Heart left ventricle (tissue), 13 donors: ENCODE results near the gene ALPG.

Experiments
- CTCF ChIP-seq, 12 donors: fragments of 200-600 bp; sonication (generic) in 4 of 12; IDR thresholded peaks; one replicate each; pipeline versions ENCODE4 v1.5.0 to v1.8.0; 2018 to 2022; ENCODE audit warnings: antibody characterized with exemption in 12 of 12, mild to moderate bottlenecking in 5 of 12
- POLR2A ChIP-seq, 2 donors: fragments of 450-650 bp; IDR thresholded peaks; one replicate each; pipeline ENCODE4 v1.6.1; 2017; ENCODE audit warnings: antibody characterized with exemption in 2 of 2, mild to moderate bottlenecking in 2 of 2, moderate library complexity in 2 of 2
- donor health status: ischemic (EF 13 %, LVEDD 7.1; RV severe dilation, severe dysfunction).
- donor health status: DM: no; HTN: yes; CAD: no.
- donor health status: DM: no; HTN: no; CAD: no.
- donor health status: ischemic (EF 25% LVEDD 6.9; RV normal size, moderate dysfunction).
- donor health status: ischemic (EF 25% LVEDD 5.7; RV mildly dilated, moderate dysfunction).
- donor health status: ischemic (EF 35%, LVEDD 5.7; RV mildly dilated, moderate dysfunction).
- donor health status: nonischemic (EF 11% LVEDD 7.7; RV severe dilation, severe dysfunction).
- donor health status: DM: yes; HTN: yes; CAD: no.
- donor health status: PGD.
- donor health status: ischemic (EF 29% LVEDD 5.4; RV normal size, mild dysfunction).
- donor health status: nonischemic (EF 23%, LVEDD 6.1; RV moderate dilation, normal function).

- TF ChIP-seq CTCF (IDR thresholded peaks at IDR 0.05), result no peak
- TF ChIP-seq POLR2A (IDR thresholded peaks at IDR 0.05), result no peak
Observed at GRCh38 chr2:232459419-232460035, 52.9 kb downstream of the ALPG start.
